ENCODE results near the gene MUC2.

DNA sequence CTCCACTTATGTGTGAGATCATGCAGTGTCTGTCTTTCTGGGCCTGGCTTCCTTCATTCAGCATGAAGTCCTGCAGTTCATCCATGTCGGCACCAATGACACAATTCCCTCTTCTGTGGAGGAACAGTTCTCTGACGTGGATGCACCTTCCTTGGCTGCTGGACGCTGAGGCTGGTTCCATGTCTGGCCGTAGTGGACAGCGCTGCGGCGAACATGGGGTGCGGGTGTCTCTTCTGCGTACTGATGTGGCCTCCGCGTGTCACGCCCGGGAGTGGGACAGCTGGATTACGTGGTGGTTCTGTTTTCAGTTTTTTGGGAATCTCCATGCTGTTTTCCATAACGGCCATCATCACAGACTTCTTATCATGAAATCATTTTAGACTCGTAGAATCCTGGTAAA, 16.9 kb upstream of the MUC2 start:
- TF ChIP-seq, protein P1, sequence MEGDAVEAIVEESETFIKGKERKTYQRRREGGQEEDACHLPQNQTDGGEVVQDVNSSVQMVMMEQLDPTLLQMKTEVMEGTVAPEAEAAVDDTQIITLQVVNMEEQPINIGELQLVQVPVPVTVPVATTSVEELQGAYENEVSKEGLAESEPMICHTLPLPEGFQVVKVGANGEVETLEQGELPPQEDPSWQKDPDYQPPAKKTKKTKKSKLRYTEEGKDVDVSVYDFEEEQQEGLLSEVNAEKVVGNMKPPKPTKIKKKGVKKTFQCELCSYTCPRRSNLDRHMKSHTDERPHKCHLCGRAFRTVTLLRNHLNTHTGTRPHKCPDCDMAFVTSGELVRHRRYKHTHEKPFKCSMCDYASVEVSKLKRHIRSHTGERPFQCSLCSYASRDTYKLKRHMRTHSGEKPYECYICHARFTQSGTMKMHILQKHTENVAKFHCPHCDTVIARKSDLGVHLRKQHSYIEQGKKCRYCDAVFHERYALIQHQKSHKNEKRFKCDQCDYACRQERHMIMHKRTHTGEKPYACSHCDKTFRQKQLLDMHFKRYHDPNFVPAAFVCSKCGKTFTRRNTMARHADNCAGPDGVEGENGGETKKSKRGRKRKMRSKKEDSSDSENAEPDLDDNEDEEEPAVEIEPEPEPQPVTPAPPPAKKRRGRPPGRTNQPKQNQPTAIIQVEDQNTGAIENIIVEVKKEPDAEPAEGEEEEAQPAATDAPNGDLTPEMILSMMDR (conservative IDR thresholded peaks at IDR 0.05; ENCODE audit: low read length): no peak
- TF ChIP-seq EZH2phosphoT487 (IDR thresholded peaks at IDR 0.05; ENCODE audit: borderline replicate concordance, low read depth, low read length): no peak
